Thyroid gland (tissue), 4 donors: Measurements from ENCODE around the gene GAS7. TPM values are rescaled to one million over a fixed set of nuclear protein-coding genes. Genes with fewer than 3 reads are reported as not detected.
A peak's percentile ranks its signal among the peaks of the same experiment; 100 is the strongest.
"Not testable (repeated sequence)": the region's sequence is repeated elsewhere in the genome, so short reads cannot be mapped to it uniquely, and the experiment has no call there.

Source experiments
- DNase-seq, 2 donors: peaks; one replicate each; pipeline ENCODE4 v3.0.0-alpha.2; 2019
- H3K27ac ChIP-seq, 3 donors: fragments of 200-600 bp; sonication (generic); 1 replicate in 2 of 3; 2 replicates in 1 of 3; pipeline ENCODE4 v1.5.1; 2016 to 2019; ENCODE audit warnings: mild to moderate bottlenecking in 1 of 3, moderate library complexity in 1 of 3
- H3K27me3 ChIP-seq: fragments of 200-600 bp; sonication (generic); one replicate; pipeline ENCODE4 v1.5.1; 2019
- H3K36me3 ChIP-seq, 2 donors: fragments of 200-600 bp; sonication (generic); one replicate each; pipeline ENCODE4 v1.5.1; 2016 to 2019
- H3K4me1 ChIP-seq, 2 donors: fragments of 200-600 bp; sonication (generic); one replicate each; pipeline ENCODE4 v1.5.1; 2017 to 2019
- H3K4me3 ChIP-seq, 3 donors: fragments of 200-600 bp; sonication (generic); replicated peaks in 1 of 3; 1 replicate in 2 of 3; 2 replicates in 1 of 3; pipeline ENCODE4 v1.5.1; 2016; ENCODE audit warnings: mild to moderate bottlenecking in 1 of 3
- H3K9me3 ChIP-seq: fragments of 200-600 bp; sonication (generic); one replicate; pipeline ENCODE4 v1.5.1; 2017
- POLR2A ChIP-seq, 2 donors: fragments of 450-650 bp; IDR thresholded peaks; one replicate each; pipeline ENCODE4 v1.6.1; 2017; ENCODE audit warnings: antibody characterized with exemption in 2 of 2, mild to moderate bottlenecking in 2 of 2, moderate library complexity in 1 of 2
- WGBS, 2 donors: methylation state at CpG; one replicate each; pipeline ENCODE4 v1.1.5; 2017; 5-methylcytosine and 5-hydroxymethylcytosine counted together
- intact Hi-C: fragments of 100-400 bp; cut with DNase I; formaldehyde crosslinking; loops from one replicate; pipeline ENCODE4 v1.15.1; 2023
- total RNA-seq, 4 donors: library from RNA; depleted of rRNA; stranded (reverse); fragments of >200 nt; gene quantifications; one replicate each; pipeline ENCODE4 v1.2.3, GENCODE V29; 2016
- TF ChIP-seq, protein P1 (sequence below), 6 experiments: fragments of 200-600 bp in 3 of 6; fragments of 450-650 bp in 3 of 6; sonication (generic) in 3 of 6; IDR thresholded peaks; one replicate each; pipeline ENCODE4 v1.5.1; 2016 to 2019; ENCODE audit warnings: antibody characterized with exemption in 6 of 6, mild to moderate bottlenecking in 2 of 6, inconsistent platforms in 1 of 6, moderate library complexity in 1 of 6

GAS7 gene
- total RNA-seq, 4 donors from 2014 or later: 7.5 to 30.3 (median 24.1) TPM

DNA sequence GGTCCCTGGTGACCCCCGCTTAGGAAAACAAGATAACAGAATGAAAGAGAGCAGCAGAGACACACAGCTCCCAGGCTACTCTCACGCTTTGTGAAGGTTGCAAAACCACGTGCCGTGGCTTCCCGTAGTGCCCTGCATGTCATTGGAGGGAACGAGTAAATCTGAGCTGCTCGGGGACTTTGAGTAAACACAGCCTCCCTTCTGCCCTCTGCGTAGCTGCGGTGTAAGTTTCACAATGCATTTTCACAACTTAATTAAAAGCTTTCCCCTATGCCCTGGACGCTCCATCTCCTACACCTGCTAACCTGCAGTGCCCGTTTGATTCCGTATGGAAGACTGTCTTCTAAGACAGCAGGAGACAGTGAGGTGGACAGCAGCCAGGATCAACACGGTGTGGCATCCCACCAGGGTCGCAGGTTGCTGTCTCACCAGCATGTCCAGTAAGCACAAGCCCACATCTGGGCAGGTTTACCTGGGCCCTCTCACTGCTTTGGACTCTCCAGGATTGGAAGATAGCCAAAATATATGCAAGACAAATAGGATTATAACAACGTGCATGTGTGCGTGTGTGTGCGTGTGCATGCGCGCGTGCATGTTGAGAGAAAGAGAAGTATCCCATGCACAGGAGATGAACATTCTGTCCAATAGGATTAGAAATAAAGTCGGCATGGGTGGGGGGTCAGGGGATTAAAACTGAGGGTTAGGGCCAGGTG is 177.0 kb downstream of the GAS7 start:
- no peaks in the 10 kb centered on the region for H3K9me3 ChIP-seq
- no peak overlapping the region for H3K27ac ChIP-seq
- H3K27me3 ChIP-seq: no peaks in the 10 kb centered on the region
- peak in 1 of 2 donors; percentile 9 for DNase-seq
- H3K36me3 ChIP-seq: no peaks in the 10 kb centered on the region
- WGBS, 2 donors: 56 to 66% methylated on average over 20 of the region's 21 CpGs
- no peaks in the 10 kb centered on the region for H3K4me1 ChIP-seq
- intact Hi-C loops: no loop called here
- TF ChIP-seq, protein P1, sequence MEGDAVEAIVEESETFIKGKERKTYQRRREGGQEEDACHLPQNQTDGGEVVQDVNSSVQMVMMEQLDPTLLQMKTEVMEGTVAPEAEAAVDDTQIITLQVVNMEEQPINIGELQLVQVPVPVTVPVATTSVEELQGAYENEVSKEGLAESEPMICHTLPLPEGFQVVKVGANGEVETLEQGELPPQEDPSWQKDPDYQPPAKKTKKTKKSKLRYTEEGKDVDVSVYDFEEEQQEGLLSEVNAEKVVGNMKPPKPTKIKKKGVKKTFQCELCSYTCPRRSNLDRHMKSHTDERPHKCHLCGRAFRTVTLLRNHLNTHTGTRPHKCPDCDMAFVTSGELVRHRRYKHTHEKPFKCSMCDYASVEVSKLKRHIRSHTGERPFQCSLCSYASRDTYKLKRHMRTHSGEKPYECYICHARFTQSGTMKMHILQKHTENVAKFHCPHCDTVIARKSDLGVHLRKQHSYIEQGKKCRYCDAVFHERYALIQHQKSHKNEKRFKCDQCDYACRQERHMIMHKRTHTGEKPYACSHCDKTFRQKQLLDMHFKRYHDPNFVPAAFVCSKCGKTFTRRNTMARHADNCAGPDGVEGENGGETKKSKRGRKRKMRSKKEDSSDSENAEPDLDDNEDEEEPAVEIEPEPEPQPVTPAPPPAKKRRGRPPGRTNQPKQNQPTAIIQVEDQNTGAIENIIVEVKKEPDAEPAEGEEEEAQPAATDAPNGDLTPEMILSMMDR (IDR thresholded peaks at IDR 0.05): no peak
- no peak for TF ChIP-seq POLR2A (IDR thresholded peaks at IDR 0.05)
- no peak overlapping the region for H3K4me3 ChIP-seq

- no peaks in the 10 kb centered on the region for H3K4me1 ChIP-seq
- H3K4me3 ChIP-seq: no peak overlapping the region
- H3K9me3 ChIP-seq: no peaks in the 10 kb centered on the region
- WGBS, 2 donors: 59 to 61% methylated on average over 8 to 9 of the region's 9 CpGs
- DNase-seq: no peak
- no peaks in the 10 kb centered on the region for H3K36me3 ChIP-seq
- H3K27ac ChIP-seq: no peak overlapping the region
- H3K27me3 ChIP-seq: no peaks in the 10 kb centered on the region
- intact Hi-C loops: no loop called here
- no peak for TF ChIP-seq POLR2A (IDR thresholded peaks at IDR 0.05)
- TF ChIP-seq, protein P1 (IDR thresholded peaks at IDR 0.05): no peak
Observed at GRCh38 chr17:10019941-10020451, 178.4 kb downstream of the GAS7 start.

DNA sequence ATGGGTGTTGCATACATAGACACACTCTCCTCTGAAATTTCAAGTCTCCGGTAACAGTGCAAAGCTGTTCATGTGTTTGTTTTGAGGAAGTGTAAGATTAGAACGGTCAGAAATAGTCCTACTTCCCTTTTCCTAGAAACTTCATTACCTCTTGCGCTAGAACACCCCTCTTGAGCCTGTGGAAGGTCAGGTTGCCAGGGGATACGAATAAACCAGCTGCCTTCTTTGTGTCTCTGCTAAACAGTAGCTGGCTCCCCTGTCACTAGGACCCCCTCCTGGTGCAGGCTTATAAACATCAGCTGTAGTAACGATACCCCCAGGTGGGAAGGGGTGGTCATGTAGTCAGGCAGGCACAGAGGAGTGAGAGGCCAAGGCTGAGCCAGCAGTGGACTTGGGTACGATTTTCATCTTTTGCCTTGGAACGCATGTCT is 179.9 kb downstream of the GAS7 start:
- intact Hi-C loops: no loop called here

DNA sequence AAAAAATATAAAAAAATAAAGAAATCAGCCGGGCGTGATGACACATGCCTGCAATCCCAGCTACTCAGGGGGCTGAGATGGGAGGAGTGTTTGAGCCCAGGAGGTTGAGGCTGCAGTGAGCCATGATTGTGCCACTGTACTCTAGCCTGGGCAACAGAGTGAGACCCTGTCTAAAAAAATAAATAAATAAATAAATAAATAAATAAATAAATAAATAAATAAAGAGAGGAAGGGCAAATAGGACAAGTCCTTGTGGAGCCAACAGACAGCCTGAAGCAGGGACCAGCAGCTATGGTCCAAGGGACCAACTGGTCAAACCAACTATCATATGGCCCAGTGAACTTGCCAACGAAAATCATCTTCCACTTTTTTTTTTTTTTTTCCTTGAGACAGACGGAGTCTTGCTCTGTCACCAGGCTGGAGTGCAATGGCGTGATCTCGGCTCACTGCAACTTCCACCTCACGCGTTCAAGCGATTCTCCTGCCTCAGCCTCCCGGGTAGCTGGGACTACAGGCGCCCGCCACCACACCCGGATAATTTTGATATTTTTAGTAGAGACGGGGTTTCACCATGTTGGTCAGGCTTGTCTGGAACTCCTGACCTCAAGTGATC is 181.3 kb downstream of the GAS7 start:
- intact Hi-C loops, H3K9me3 ChIP-seq, H3K27ac ChIP-seq, DNase-seq, H3K4me1 ChIP-seq, H3K27me3 ChIP-seq, H3K4me3 ChIP-seq, H3K36me3 ChIP-seq: not testable (repeated sequence)
- 92 to 93% methylated on average over 14 of the region's 14 CpGs for WGBS, 2 donors

More for the DNA sequence above, 179.9 kb downstream of the GAS7 start:
- 53 to 55% methylated on average over 7 of the region's 7 CpGs for WGBS, 2 donors
- H3K4me3 ChIP-seq: no peak overlapping the region
- H3K4me1 ChIP-seq: no peaks in the 10 kb centered on the region
- no peak overlapping the region for H3K27ac ChIP-seq
- no peaks in the 10 kb centered on the region for H3K36me3 ChIP-seq
- no peak for TF ChIP-seq POLR2A (IDR thresholded peaks at IDR 0.05)
- TF ChIP-seq, protein P1 (IDR thresholded peaks at IDR 0.05): no peak
- no peaks in the 10 kb centered on the region for H3K27me3 ChIP-seq
- H3K9me3 ChIP-seq: no peaks in the 10 kb centered on the region
- DNase-seq: no peak

- Histone ChIP-seq H3K9me3 (no peaks in the 10 kb centered on the region), H3K27ac (no peak overlapping the region), H3K27me3 (no peaks in the 10 kb centered on the region), H3K4me1 (no peaks in the 10 kb centered on the region), H3K36me3 (no peaks in the 10 kb centered on the region), H3K4me3 (no peak overlapping the region)
- 76 to 83% methylated on average over 9 of the region's 9 CpGs for WGBS, 2 donors
- TF ChIP-seq, protein P1 (IDR thresholded peaks at IDR 0.05): no peak
- no peak for TF ChIP-seq POLR2A (IDR thresholded peaks at IDR 0.05)
- no peak for DNase-seq
- intact Hi-C loops: no loop called here
Observed at GRCh38 chr17:10013365-10014112, 184.9 kb downstream of the GAS7 start.
